GM18870 (cell line): ENCODE results near the gene ANKFN1.

ENCODE experiments used
- ATAC-seq: cut with Tn5 transposase; IDR thresholded peaks from one replicate; pipeline ENCODE4 v1.9.1; 2021; ENCODE audit warnings: moderate library complexity; ENCODE audit not compliant: unreplicated experiment

Gene ANKFN1

GRCh38 chr17:56146534-56146933 is 6.7 kb upstream of the ANKFN1 start:
- ATAC-seq, result no peak

DNA sequence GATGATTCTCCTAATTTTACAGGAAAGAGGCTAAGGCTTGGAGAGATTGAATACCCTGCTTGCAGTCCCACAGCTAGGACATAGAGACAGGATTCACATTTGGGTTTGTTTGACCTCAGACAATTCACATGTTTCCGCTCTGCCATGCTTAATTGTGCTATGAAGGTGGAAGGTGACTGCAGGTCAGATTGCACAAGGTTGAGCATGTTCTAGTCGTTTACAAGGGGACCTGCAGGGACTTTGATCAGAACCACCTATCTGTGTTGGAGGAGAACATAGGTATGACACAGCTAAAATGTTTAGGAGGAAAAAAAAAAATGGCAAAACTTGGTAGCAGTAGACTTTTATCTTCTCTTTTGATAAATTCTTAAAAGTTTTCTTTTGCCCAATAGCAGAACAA is 4.9 kb upstream of the ANKFN1 start:
- no peak for ATAC-seq

- ATAC-seq, result no peak
Observed at GRCh38 chr17:56149266-56150036, 3.8 kb upstream of the ANKFN1 start.

- no peak for ATAC-seq
Observed at GRCh38 chr17:56150649-56151048, 2.6 kb upstream of the ANKFN1 start.

DNA sequence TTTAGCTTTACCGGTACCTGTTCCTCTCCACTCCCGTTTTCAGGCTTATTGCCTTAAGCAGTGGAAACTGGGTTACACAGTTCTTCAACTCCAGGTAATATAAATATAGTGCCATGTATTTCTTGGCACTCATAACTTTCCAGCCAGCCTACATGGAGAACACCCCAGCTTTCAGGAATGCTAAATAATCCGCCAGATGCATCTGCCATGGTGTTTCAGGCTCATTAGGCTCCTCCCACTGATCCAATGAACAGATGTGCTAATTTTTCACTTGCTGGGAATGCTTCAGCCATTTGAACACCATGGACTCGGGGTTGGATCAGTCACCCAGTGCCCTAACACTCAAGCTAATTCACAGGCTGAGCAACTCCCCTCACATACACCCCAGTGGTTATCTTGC is 4.6 kb downstream of the ANKFN1 start:
- no peak for ATAC-seq

DNA sequence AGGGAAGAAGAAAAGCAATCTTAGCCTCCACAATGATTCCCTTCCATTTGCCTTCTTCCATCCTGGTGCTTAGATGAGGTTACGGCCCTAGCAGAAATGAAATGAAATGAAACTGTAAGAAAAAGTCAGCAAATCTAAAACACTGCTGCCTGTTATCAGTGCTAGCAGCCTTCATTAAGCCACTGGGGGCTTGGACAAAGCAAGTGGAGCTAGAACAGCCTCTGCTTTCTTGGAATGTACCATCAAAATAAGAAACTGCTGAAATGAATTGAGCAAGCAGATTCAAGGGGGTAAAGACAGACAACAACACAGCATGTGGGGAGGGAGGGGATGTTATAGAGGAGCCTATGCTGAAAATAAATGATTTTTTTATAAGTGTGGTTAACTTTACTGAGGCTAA is 5.1 kb downstream of the ANKFN1 start:
- no peak for ATAC-seq

GRCh38 chr17:56158915-56159825 is 5.9 kb downstream of the ANKFN1 start:
- ATAC-seq, result no peak

DNA sequence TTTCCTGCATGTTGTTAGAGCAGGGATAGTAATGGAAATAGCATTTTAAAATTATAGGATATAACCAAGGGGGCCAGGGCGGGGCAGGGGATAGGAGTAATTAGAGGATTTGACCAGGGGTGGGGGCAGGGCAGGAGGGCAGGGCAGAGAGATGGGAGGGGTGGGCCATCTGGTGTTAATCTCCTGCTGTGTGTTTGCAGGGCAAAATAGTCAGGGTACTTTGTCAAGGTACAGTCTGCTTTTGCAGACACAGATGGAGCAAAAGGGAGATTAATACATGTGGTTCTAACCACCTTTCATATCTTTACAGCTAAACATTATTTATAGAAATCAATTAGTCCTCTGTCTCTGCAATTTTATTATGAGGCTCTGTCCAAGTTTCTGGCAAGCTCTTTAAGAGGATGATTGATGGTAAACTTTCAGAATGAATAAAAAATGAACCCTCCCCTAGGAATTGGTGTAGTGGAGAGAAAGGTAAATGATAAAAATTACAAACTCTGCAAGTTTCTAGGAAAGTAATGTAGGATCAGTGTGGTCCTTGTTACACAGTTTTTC is 6.6 kb downstream of the ANKFN1 start:
- ATAC-seq, result no peak

- ATAC-seq, result no peak
Observed at GRCh38 chr17:56160422-56160821, 7.1 kb downstream of the ANKFN1 start.

GRCh38 chr17:56165072-56165641 is 11.9 kb downstream of the ANKFN1 start:
- ATAC-seq, result no peak

DNA sequence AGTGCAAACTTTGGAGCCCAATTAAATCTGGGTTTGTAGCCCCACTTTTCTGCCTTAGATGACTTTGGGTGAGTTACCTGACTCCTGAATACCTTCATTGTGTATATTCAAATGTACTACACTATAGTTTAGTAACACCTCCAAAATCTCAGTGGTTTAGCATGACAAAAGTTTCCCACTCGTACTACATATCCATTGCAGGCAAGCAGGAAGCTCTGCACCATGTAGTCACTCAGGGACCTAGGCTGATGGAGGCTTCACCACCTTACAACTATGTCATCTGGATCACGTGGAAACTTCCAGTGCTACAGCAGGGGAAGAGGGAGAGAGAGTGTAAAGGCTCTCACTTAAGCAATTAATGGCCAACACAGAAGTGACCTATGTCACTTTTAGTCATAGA is 14.2 kb downstream of the ANKFN1 start:
- no peak for ATAC-seq

- ATAC-seq, result no peak
Observed at GRCh38 chr17:56169621-56170020, 16.3 kb downstream of the ANKFN1 start.

DNA sequence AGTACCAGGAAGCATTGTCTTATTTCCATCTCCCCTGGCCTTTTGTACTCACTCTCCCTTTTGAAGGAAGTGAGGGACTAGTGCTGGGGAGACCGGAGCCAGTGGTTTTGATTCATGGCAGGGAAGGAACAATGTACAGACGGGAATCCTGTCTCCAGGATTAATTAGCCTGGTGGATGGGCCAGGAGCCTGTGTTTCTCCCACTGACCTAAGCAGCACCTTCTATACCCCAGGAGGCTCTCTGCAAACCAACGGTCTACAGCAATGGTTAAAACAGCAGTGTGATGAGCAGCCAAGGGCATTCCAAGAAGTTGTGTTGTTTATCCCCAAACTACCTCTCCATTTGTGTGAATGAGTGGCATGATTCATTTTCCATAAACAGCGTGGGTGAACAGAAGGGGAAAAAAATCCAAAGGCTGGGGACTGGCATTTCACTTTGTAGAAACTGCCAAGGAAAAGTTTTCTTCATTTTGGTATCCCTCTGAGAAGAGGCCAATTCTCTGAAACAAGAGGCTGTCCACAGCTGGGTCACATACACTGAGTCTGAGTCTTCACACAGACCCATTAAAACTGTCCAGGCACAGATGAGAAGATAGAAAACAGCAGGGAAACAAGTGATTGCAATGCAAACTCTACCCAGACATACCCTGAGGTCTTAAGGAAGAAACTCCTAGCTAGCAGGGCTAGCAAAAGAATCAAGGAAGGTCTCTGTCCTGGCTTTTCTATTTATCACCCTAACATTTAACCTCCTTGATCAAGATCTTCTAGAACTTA is 18.1 kb downstream of the ANKFN1 start:
- no peak for ATAC-seq

- ATAC-seq, result no peak
Observed at GRCh38 chr17:56172517-56172982, 19.3 kb downstream of the ANKFN1 start.

GRCh38 chr17:56173026-56173425 is 19.8 kb downstream of the ANKFN1 start:
- ATAC-seq, result no peak

- no peak for ATAC-seq
Observed at GRCh38 chr17:56173958-56174835, 20.9 kb downstream of the ANKFN1 start.

DNA sequence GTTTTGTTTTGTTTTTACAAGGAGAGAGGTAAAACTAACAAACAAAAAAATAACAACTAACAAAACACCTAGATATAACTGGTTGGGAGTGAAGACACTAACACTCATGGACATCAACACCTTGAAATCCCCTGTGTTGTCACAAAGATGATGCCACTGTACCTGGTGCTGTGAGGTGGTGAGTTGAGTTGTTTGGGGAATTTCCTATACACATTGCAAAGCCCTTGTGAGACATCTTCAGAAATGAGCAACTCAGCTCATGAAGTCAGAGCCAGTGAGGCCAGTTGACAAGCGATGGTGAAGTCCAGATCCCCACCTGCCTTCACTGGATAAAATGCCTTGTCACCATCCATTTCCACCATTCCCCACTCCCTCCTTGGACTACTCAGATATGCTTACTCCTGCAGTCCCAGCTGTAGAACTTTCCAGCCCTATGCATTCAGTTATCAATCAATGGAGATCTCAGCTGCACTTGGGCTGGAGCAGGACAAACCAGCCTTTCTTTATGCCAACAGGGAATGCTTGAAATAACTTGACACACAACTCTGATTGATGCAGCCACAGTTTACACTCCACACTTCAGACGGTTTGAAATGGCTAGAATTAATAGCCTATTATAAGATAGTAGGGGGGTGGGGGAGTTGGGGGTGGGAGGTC is 22.2 kb downstream of the ANKFN1 start:
- no peak for ATAC-seq

DNA sequence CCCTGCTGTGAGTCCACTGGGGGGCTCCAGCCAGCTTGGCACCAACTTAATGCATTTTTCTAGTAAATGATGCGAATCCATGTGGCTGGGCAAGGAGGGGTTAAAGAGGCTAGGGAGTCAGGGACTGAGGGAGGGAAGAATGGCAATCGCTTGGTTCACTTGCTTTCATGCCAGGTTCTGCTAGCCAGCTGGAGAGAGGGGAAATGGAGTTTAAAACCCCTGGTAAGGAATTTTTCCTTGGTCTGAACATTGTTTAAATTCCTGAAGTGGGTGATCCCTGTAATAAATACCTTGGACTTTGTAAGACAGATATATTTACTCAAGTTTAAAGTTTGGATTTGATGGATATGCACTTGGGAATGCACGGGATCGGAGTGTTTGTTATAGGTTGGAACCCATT is 22.8 kb downstream of the ANKFN1 start:
- no peak for ATAC-seq

GRCh38 chr17:56177361-56177760 is 24.1 kb downstream of the ANKFN1 start:
- no peak for ATAC-seq
